Right renal cortex interstitium (tissue), 3 donors: ENCODE measurements around the gene GBA2. TPM values are rescaled to one million over a fixed set of nuclear protein-coding genes. Genes with fewer than 3 reads are reported as not detected.

Experiments used
- DNase-seq, 3 donors: peaks; one replicate each; pipeline ENCODE4 v3.0.0-alpha.2; 2013; ENCODE audit warnings: low read depth in 3 of 3, low spot score in 2 of 3
- polyA plus RNA-seq, 3 donors: library from polyadenylated mRNA; unstranded; fragments of 120-200 nt; gene quantifications; one replicate each; pipeline ENCODE4 v1.2.1, GENCODE V29; 2013; ENCODE audit not compliant: insufficient read length in 3 of 3

The GBA2 gene
- 10 to 100 TPM; 94.3 to 99.8 (median 96.1) TPM for polyA plus RNA-seq

- peak in 2 of 3 donors; percentile 39 to 53 for DNase-seq
Measured at GRCh38 chr9:35748858-35749514, at the start of gene GBA2, which contains the start of gene RGP1. TSS of gene GBA2 (minus strand) at chr9:35749228. CDS start at chr9:35748704, 524 bp downstream. TSS of gene RGP1 (plus strand) at chr9:35749287. CDS start at chr9:35749756, 469 bp downstream.

- DNase-seq, result no peak
Measured at GRCh38 chr9:35797311-35798109, 48.5 kb upstream of the GBA2 start.

DNA sequence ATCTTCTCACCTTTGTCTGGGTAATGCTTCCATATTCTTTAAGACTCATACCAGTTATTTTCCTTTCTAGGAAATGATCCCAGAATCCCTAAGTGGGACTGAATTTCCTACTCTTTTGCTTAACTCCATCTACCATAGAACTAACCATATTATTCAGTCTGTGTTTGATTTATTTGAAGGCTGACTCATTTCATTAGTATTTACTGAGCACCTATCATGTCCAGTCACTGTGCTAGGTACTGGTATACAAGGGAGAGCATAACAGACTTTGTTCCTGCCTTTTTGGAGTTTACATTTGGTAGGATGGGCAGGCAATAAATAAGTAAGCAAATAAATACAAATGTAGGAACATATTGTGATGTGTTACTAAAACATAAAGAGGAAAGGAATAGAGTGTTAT, 46.7 kb upstream of the GBA2 start:
- DNase-seq, result no peak

DNA sequence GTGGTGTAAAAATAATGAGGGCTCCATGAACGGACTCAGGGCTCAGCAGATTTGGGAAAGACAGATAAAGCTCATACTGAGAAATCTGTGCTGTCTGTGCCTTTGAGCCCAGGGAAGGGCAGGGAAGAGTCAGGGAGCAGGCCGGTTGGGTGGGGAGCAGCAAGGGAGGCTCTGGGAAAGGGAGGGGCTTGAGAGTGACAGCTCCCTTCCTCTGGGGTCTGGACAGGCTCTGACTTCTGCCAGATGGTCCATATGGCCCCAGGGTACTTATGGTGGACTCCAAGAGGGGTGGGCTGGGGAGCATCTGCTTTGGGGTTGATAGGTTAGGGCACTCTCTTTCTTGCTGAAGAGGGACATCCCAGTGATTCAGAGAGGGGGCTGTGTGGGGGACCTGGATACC, 44.4 kb upstream of the GBA2 start:
- no peak for DNase-seq

GRCh38 chr9:35792826-35793225, 43.8 kb upstream of the GBA2 start:
- DNase-seq, result no peak

DNA sequence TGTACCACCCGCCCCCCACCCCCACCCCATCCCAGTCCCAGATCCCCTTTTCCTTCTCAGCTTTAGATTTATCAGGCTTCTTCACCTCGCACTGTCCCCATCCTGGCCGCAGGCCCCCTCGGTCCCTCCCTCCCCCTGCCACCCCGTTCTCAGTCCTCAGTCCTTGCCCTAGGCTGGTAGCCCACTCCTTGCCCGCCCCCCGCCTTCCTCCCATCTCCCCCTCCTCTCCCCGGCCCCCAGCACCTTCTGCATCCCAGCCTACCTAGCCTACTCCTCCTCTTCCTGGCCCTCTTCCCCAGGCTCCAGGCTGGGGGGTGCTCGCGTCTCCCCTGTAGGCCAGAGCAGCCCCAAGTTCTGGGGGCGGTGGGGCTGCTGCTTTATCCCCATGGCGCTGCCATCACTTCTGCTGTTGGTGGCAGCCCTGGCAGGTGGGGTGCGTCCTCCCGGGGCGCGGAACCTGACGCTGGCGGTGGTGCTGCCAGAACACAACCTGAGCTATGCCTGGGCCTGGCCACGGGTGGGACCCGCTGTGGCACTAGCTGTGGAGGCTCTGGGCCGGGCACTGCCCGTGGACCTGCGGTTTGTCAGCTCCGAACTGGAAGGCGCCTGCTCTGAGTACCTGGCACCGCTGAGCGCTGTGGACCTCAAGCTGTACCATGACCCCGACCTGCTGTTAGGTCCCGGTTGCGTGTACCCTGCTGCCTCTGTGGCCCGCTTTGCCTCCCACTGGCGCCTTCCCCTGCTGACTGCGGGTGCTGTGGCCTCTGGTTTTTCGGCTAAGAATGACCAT, 43.2 kb upstream of the GBA2 start:
- DNase-seq, result no peak

GRCh38 chr9:35791297-35791921, 42.4 kb upstream of the GBA2 start, which contains the start of gene NPR2:
TSS of gene NPR2 (plus strand) at chr9:35791591. CDS start at chr9:35792409, 818 bp downstream.
- no peak for DNase-seq

GRCh38 chr9:35790385-35791296, 41.6 kb upstream of the GBA2 start:
- peak in 2 of 3 donors; percentile 66 to 74 for DNase-seq

- DNase-seq, result no peak
Measured at GRCh38 chr9:35790025-35790384, 41.0 kb upstream of the GBA2 start.

- no peak for DNase-seq
Measured at GRCh38 chr9:35789541-35789940, 40.5 kb upstream of the GBA2 start.

DNA sequence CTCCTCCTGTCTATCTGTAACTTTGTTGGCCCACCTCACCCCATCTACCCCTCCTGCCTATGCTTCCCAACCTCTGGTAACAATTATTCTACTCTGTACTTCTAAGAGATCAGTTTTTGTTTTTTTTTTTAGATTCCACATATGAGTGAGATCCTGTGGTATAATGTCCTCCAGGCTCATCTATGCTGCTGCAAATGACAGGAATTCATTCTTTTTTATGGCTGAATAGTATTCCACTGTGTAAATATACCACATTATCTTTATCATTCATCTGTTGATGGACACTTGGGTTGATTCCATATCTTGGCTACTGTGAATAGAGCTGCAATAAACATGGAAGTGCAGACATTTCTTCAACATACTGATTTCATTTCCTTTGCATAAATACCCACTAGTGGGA, 34.4 kb upstream of the GBA2 start:
- DNase-seq, result no peak

GRCh38 chr9:35781066-35781465, 32.0 kb upstream of the GBA2 start:
- no peak for DNase-seq

GRCh38 chr9:35778496-35778895, 29.5 kb upstream of the GBA2 start:
- DNase-seq, result no peak

DNA sequence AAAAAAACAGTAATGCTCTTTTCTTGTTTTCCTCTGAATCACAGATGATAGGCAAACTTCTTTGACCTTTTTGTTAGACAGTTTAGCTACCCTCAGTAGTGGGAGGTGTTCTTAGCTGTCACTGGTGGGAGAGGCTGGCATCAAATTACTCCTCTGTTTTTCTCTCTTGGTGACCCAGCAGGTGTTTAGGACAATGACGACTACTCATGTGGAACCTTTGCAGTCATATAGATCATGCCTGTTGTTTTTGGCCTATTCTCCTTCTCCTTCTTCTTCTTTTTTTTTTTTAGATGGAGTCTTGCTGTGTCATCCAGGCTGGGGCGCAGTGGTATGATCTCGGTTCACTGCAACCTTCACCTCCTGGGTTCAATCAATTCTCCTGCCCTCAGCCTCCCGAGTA, 27.0 kb upstream of the GBA2 start:
- DNase-seq, result no peak

DNA sequence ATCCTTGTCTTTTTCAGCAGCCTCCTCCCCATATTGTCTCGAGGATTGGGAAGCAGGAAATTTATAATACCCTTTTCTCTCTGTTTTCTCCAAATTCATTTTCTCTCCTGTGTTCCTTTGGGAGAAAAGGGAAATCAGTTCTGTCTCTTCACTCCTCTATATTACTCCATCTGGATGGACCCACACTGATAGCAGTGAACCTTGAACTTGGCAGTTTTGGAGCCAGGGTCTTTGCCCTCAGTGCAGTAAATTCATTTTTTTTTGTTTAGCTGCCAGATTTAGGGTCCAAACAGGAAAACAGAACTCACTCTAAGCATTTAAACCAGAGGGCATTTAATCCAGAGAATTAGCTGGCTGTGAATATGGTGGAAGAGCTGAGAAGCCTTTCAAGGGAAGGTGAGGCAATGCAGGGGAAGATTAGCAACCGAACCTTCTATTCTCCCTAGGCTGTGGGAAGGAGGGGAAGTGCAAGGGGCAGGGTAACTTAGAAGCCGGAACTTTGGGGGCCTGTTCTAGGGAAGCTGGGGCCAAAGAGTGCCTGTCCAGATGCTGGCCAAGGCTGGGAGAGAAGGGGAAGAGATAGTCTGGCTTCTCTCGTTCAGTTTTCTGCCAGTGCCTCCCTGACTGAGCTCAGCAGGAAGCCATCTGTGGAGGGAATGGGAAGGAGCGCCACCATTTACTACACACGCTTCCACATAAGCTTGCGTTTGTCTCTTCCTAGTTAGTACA, 26.0 kb upstream of the GBA2 start:
- DNase-seq, result no peak

- DNase-seq, result no peak
Measured at GRCh38 chr9:35771943-35772342, 22.9 kb upstream of the GBA2 start.

DNA sequence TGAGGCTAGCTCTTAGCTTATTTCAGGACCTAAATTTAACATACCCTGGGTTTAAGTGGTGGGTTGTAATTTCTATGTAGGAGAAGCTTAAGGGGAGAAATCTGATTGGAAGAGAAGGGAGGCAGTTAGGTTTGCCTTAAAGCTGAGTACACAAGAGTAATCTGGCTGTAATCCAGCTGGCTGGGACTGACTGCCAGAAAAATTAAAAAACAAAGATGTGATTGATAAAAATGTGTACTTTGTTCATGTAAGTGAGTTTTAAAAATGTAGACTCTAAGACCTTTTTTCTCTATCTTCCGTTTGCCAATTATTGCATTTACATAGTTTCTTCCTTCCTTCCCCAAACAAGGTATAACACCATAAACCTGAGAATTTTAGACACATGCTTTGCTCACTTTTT, 22.5 kb upstream of the GBA2 start:
- no peak for DNase-seq

- DNase-seq, result no peak
Measured at GRCh38 chr9:35771075-35771433, 22.0 kb upstream of the GBA2 start.

DNA sequence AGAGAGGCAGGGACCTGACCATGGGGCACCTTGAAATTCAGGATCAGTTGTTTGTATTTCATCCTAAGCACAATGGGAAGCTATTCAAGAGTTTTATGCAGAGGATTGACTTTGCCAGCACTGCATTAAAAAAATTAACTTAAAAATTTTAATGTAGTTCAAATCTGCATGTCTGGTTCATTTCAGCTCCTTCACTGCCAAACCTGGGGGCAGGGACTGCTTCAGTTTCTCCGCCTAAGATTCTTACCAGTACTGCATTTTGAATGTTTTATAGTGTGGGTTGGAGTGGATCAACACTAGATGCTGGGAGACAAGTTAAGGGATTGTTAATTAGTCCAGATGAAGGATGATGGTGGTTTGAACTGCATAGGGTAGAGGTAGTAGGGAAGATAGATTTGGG, 20.7 kb upstream of the GBA2 start:
- no peak for DNase-seq
